ENCODE data around the gene TSHZ2. TPM values are rescaled to one million over a fixed set of nuclear protein-coding genes. Genes with fewer than 3 reads are reported as not detected.

The TSHZ2 gene
- total RNA-seq, 4 donors from 2014 or later: 1.9 to 12.9 (median 5.0) TPM

DNA sequence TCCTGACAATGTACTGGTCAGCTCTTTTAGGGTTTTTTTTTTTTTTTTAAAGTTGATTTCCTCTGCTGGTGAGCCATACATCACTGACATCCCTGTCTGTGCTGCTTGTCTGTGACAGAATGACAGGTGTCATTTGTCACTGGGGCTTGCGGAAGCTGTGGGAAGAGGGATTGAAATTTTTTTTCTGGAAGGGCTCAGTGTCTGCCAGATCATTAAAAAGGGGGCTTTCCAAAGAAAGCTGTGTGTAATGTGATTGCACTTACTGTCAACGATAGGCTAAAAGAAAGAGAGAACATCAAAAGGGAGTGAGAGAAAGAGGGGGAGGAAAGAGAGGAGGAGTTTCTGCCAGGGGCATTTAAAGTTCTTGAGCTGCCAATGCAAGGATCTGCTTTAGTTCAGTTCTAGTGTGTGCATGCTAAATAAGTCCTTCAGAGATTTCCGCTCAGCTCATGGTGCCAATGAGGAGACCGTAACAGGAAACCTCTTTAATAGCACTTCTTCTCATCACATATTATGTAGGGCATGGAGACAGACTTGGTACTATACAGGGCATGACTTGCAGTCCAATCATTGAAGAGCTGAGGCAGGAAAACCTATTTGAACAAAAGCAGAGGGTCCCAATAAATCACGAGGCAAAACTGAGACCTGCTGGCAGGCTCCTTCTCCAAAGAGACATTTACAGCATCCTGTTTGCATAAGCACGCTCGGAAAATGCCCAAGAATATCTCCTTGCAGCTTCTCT lies 177.2 kb downstream of the TSHZ2 start:
- no peaks in the 10 kb centered on the region for H3K27me3 ChIP-seq
- no peak overlapping the region for H3K4me3 ChIP-seq
- no peak for TF ChIP-seq POLR2A (IDR thresholded peaks at IDR 0.05)
- peak in 1 of 3 donors; percentile 11 for TF ChIP-seq POLR2AphosphoS5 (IDR thresholded peaks at IDR 0.05)
- no peak for DNase-seq
- in situ Hi-C loops (cut with MboI; ENCODE audit: low pct_ligation_motif_present in 1 of 4, low pct_unique_long_range_greater_than_20kb in 1 of 4, low sequenced_read_pairs in 3 of 4) (no loop called here), intact Hi-C loops (cut with DNase I; ENCODE audit: low total_unique reads) (no loop called here)
- H3K27ac ChIP-seq: peak overlapping the region in 1 of 4 donors; percentile 17
- H3K9me3 ChIP-seq: no peaks in the 10 kb centered on the region
- 29 to 37% methylated on average over 2 to 7 of the region's 7 CpGs for WGBS, 2 donors (ENCODE audit: low coverage in 1 of 2)
- no peaks in the 10 kb centered on the region for H3K36me3 ChIP-seq
- H3K4me1 ChIP-seq: peaks cover 8 to 16% (median 13%) of the 10 kb centered on the region in 4 donors

DNA sequence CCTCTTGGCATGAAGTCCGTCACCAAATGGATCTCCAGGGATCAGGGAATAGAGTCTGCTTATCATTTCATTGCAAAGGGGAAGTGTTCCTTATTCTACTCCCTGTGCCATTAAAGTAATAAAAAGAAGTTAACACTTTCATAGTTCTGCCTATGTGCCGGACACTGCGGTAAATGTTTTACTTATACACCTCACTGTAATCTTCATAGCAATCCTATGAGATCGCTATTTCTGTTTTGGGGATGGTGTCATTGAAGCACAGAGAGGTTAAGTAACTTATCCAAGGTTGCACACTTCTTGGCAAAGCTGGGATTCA lies 177.7 kb downstream of the TSHZ2 start:
- in situ Hi-C loops (cut with MboI; ENCODE audit: low pct_ligation_motif_present in 1 of 4, low pct_unique_long_range_greater_than_20kb in 1 of 4, low sequenced_read_pairs in 3 of 4): loop anchor here in 1 of 4 donors (25.0 kb wide), 2 partner anchors 387 to 812 kb away; no protein-coding TSS in a partner anchor
- no peaks in the 10 kb centered on the region for H3K36me3 ChIP-seq
- no peaks in the 10 kb centered on the region for H3K9me3 ChIP-seq
- TF ChIP-seq EP300 (IDR thresholded peaks at IDR 0.05; ENCODE audit: low read depth) (no peak), POLR2AphosphoS5 (IDR thresholded peaks at IDR 0.05) (no peak)
- peaks cover 8 to 16% (median 13%) of the 10 kb centered on the region in 4 donors for H3K4me1 ChIP-seq
- peak overlapping the region in 1 of 4 donors; percentile 17 for H3K27ac ChIP-seq
- intact Hi-C loops (cut with DNase I; ENCODE audit: low total_unique reads): no loop called here
- H3K27me3 ChIP-seq: no peaks in the 10 kb centered on the region
- H3K4me3 ChIP-seq: no peak overlapping the region
- no peak for DNase-seq
- WGBS, 2 donors (ENCODE audit: low coverage in 1 of 2): 40 to 44% methylated on average over 3 to 4 of the region's 4 CpGs

DNA sequence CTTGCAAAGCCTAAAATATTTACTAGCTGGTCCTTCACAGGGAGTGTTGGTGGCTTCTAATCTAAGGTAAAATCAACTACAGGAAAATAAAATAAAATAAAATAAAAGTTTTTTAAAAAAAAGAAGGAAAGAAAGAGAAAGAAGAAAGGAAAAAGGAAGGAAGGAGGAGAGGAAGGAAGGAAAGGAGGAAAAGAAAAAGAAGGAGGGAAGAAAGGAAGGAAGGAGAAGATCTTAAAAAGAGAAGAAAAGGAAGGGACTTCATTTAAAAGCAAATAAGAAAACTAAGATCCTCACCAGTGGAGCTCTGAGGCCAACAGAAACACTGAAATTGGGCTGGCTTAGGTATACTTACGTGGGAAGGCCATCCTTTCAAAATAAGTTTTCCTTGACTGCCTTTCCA lies 178.4 kb downstream of the TSHZ2 start:
- TF ChIP-seq POLR2AphosphoS5 (IDR thresholded peaks at IDR 0.05) (no peak), EP300 (IDR thresholded peaks at IDR 0.05; ENCODE audit: low read depth) (no peak), POLR2A (IDR thresholded peaks at IDR 0.05) (no peak)
- TF ChIP-seq, protein P1, sequence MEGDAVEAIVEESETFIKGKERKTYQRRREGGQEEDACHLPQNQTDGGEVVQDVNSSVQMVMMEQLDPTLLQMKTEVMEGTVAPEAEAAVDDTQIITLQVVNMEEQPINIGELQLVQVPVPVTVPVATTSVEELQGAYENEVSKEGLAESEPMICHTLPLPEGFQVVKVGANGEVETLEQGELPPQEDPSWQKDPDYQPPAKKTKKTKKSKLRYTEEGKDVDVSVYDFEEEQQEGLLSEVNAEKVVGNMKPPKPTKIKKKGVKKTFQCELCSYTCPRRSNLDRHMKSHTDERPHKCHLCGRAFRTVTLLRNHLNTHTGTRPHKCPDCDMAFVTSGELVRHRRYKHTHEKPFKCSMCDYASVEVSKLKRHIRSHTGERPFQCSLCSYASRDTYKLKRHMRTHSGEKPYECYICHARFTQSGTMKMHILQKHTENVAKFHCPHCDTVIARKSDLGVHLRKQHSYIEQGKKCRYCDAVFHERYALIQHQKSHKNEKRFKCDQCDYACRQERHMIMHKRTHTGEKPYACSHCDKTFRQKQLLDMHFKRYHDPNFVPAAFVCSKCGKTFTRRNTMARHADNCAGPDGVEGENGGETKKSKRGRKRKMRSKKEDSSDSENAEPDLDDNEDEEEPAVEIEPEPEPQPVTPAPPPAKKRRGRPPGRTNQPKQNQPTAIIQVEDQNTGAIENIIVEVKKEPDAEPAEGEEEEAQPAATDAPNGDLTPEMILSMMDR (IDR thresholded peaks at IDR 0.05): no peak
- Histone ChIP-seq H3K36me3 (no peaks in the 10 kb centered on the region), H3K4me3 (no peak overlapping the region), H3K9me3 (no peaks in the 10 kb centered on the region), H3K27me3 (no peaks in the 10 kb centered on the region), H3K4me1 (peaks cover 8 to 16% (median 13%) of the 10 kb centered on the region in 4 donors), H3K27ac (no peak overlapping the region)
- intact Hi-C loops (cut with DNase I; ENCODE audit: low total_unique reads): no loop called here
- in situ Hi-C loops (cut with MboI; ENCODE audit: low pct_ligation_motif_present in 1 of 4, low pct_unique_long_range_greater_than_20kb in 1 of 4, low sequenced_read_pairs in 3 of 4): loop anchor here in 1 of 4 donors (25.0 kb wide), 2 partner anchors 387 to 812 kb away; no protein-coding TSS in a partner anchor
- WGBS, 2 donors (ENCODE audit: low coverage in 1 of 2): 88% methylated on average over 1 of the region's 1 CpG
- no peak for DNase-seq

DNA sequence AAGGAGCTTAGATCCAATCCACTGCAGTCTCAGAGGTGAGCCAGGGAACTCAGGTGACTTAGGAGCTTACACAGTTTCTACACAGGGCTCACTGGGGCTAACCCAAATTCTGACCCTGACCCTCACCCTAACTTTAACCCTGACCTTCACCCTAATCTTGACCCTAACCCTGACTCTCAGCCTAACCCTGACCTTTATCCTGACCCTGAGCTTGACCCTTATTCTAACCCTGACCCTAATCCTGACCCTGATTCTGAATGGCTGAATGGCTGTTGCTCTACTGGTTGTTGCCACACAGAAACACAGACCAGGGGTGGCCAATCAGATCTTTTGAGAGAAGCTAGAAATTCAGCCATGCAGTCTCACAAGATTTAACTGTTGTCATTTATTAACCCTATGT lies 180.1 kb downstream of the TSHZ2 start:
- H3K36me3 ChIP-seq: no peaks in the 10 kb centered on the region
- TF ChIP-seq, protein P1 (IDR thresholded peaks at IDR 0.05): no peak
- TF ChIP-seq POLR2A (IDR thresholded peaks at IDR 0.05) (no peak), EP300 (IDR thresholded peaks at IDR 0.05; ENCODE audit: low read depth) (no peak), POLR2AphosphoS5 (IDR thresholded peaks at IDR 0.05) (no peak)
- H3K4me1 ChIP-seq: peaks cover 8 to 16% (median 13%) of the 10 kb centered on the region in 4 donors
- H3K9me3 ChIP-seq: no peaks in the 10 kb centered on the region
- H3K27ac ChIP-seq: no peak overlapping the region
- DNase-seq: no peak
- H3K27me3 ChIP-seq: no peaks in the 10 kb centered on the region
- intact Hi-C loops (cut with DNase I; ENCODE audit: low total_unique reads): no loop called here
- no peak overlapping the region for H3K4me3 ChIP-seq
- in situ Hi-C loops (cut with MboI; ENCODE audit: low pct_ligation_motif_present in 1 of 4, low pct_unique_long_range_greater_than_20kb in 1 of 4, low sequenced_read_pairs in 3 of 4): loop anchor here in 1 of 4 donors (25.0 kb wide), 2 partner anchors 385 to 810 kb away; no protein-coding TSS in a partner anchor

DNA sequence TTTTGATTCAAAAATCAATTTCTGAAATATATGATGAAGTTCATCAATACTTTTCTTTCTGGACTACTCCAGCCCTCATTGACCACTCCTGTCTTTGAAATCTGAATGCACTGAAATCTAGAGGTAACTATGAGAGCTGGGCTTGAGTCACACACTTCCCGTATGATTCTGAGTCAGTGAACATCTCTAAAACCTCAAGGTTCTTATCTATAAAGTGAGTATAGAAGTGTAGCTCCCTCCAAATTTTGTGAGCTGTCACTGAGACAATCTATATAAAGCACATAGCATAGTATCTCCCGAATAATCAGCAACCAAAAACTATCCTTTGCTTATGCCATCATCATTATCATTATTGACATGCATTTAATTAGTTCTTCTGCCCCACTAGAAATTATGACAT lies 182.4 kb downstream of the TSHZ2 start:
- H3K27ac ChIP-seq: no peak overlapping the region
- intact Hi-C loops (cut with DNase I; ENCODE audit: low total_unique reads): no loop called here
- WGBS, 2 donors (ENCODE audit: low coverage in 1 of 2): 67 to 100% methylated on average over 1 to 2 of the region's 2 CpGs
- H3K4me3 ChIP-seq: no peak overlapping the region
- H3K27me3 ChIP-seq: no peaks in the 10 kb centered on the region
- H3K36me3 ChIP-seq: no peaks in the 10 kb centered on the region
- in situ Hi-C loops (cut with MboI; ENCODE audit: low pct_ligation_motif_present in 1 of 4, low pct_unique_long_range_greater_than_20kb in 1 of 4, low sequenced_read_pairs in 3 of 4): loop anchor here in 1 of 4 donors (25.0 kb wide), 2 partner anchors 383 to 808 kb away; no protein-coding TSS in a partner anchor
- TF ChIP-seq POLR2A (IDR thresholded peaks at IDR 0.05): no peak
- no peak for TF ChIP-seq POLR2AphosphoS5 (IDR thresholded peaks at IDR 0.05)
- TF ChIP-seq, protein P1 (IDR thresholded peaks at IDR 0.05): no peak
- TF ChIP-seq EP300 (IDR thresholded peaks at IDR 0.05; ENCODE audit: low read depth): no peak
- H3K4me1 ChIP-seq: peaks cover 0 to 6% (median 5%) of the 10 kb centered on the region in 4 donors
- DNase-seq: no peak
- no peaks in the 10 kb centered on the region for H3K9me3 ChIP-seq
